NCI-H146 treated with DMSO at 0.1 percent for 48 hours (cell line): Measurements from ENCODE around the gene SNX20.

Source experiments
- DNase-seq: peaks from one replicate; lab custom pipeline; 2025; ENCODE audit not compliant: unreplicated experiment; lab: John Stamatoyannopoulos, UW

The SNX20 gene

GRCh38 chr16:50664270-50664669 is 16.8 kb downstream of the SNX20 start:
- no peak for DNase-seq

- no peak for DNase-seq
Observed at GRCh38 chr16:50662306-50662940, 18.7 kb downstream of the SNX20 start.

- no peak for DNase-seq
Observed at GRCh38 chr16:50659806-50660205, 21.3 kb downstream of the SNX20 start.

GRCh38 chr16:50657241-50657640 is 23.9 kb downstream of the SNX20 start:
- DNase-seq: no peak

DNA sequence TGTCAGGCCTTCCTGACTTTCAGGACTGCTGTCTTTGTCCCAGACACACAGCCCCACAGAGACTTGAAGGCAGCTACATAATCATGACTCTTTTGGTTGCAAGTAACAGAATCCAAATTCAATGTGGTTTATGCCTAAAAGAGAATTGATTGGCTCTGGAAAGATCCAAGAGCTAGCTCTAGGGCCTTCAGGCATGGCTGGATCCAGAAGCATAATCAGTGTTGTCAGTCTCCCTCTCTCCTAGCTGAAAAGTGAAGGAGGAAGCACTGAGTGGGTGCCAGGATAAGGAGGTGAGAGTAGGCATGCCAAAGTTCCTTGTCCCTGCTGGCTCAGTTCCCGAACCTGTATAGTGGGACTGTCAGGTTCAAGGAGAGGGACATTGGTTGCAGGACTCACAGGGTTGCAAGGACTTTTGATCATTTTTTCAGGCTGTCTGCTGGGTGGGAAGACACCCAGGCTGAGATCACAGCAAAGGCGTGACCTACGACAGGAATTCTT is 25.5 kb downstream of the SNX20 start:
- DNase-seq: no peak

- DNase-seq: peak; percentile 59
Observed at GRCh38 chr16:50653633-50654519, 27.2 kb downstream of the SNX20 start.

GRCh38 chr16:50652836-50653425 is 28.2 kb downstream of the SNX20 start:
- DNase-seq: no peak

DNA sequence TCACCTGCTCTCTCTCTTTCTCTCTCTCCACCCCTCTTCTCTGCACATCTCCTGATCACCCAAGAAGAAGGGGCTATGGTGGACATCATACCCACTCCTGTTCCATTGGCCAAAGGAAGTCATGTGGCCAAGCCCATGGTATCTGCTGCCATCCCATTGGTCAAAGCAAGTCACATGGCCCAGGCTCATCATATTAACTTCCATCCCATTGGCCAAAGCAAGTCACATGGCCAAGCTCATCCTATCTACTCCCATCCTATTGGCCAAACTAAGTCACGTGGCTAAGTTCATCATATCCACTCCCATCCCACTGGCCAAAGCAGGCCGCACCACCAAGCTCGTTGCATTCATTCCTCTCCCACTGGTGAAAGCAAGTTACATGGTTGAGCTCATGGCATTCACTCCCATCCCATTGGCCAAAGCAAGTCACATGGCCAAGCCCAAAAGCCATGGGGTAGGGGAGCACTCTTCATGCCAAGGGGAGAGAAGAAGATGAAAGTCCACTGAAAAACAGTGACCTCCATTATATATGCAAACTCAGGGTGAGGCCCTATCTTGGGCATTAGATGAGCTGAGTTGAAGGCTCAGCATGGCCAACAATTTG is 29.2 kb downstream of the SNX20 start:
- no peak for DNase-seq

DNA sequence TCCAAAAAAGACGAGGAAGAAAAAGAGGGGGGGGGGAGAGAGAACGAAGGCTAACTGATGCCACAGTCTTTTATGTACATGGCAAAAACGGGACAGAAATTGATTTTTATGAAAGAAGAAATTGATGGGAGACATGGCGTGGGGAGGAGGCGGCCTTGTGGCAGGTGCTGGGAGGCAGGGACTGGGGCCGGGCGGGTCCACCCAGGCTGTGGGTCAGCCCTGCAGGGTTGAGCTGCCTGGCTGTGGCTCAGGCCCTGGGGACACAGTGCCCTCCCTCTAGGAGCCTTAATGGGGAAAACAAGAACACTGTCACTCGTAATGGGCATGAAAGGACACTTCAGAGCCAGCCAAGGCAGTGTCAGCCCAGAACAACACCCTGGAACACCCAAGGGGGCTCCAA is 34.8 kb downstream of the SNX20 start:
- DNase-seq: no peak

- no peak for DNase-seq
Observed at GRCh38 chr16:50645563-50646220, 35.4 kb downstream of the SNX20 start.

DNA sequence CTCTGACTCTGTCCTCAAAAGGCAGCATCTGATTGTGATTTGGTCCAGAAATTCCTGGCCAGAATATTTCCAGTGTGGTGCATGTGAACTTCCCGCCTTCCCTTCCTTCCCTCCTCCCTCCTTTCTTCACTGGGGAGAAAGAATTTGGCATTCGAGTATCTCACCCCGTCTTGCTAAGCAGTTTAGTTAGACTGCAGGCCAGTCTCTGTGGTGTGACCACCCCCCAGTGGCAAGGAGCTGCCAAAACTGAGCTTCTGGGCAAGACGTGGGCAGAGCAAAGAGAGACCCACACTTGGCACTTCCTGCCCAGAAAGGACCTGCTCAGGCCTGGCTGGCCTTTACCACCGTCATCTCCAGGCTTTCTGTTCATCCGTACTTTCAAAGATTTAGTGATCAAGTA is 36.4 kb downstream of the SNX20 start:
- DNase-seq: no peak

DNA sequence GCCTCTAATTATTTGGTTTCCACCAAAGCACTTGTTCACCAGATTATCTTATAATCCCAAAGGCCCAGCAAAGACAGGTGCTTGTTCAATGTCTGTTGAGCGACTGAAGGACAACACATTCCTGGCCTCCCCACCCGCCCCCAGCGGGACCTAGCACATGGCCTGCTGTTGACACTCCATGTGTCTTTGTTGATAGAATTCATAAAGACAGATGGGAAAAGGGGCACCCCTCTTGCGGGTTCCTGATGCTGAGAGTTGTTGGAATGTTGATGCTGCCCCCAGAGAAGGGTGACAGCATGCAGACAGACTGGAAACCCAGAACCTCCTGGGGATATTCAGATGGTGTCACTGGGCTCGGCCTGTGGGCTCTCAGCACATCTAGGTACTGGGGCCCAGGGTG is 36.9 kb downstream of the SNX20 start:
- no peak for DNase-seq

DNA sequence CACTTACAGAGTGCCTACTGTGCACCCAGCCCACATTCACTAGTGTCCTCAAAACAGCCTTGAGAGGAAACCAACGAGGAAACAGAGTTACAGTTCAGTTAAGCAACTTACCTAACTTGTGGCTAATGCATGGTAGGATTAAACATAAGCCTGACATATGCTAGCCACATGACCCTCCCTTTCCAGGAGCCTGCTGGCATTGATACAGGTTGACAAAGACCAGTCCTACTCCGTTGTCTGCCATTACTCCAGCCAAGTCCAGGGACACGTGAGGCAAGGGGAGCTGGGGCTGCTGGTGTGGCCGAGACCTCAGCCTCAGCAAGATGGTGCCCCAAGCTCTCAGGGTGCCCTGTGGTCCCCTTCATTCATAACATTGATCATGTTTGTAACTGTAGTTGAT is 37.9 kb downstream of the SNX20 start:
- DNase-seq: no peak

- DNase-seq: no peak
Observed at GRCh38 chr16:50642349-50642748, 38.8 kb downstream of the SNX20 start.

DNA sequence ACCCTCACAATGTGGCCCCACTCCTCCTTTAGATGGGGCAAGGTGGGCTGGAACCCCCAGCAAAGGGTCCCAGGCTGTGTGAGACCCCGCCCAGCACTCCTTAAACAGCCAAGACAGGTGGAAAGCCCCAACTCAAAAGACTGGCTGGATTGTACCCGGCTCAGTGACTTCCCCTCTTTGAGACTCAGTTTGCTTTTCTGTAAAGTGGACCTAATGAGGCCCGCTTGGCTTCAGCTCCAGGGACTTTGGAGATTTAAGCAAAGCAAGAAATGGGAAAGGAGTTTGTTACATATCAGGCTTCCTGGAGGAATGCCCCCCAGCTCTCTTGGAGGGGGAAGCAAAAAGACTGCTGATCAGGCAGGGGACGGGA is 39.3 kb downstream of the SNX20 start:
- no peak for DNase-seq

DNA sequence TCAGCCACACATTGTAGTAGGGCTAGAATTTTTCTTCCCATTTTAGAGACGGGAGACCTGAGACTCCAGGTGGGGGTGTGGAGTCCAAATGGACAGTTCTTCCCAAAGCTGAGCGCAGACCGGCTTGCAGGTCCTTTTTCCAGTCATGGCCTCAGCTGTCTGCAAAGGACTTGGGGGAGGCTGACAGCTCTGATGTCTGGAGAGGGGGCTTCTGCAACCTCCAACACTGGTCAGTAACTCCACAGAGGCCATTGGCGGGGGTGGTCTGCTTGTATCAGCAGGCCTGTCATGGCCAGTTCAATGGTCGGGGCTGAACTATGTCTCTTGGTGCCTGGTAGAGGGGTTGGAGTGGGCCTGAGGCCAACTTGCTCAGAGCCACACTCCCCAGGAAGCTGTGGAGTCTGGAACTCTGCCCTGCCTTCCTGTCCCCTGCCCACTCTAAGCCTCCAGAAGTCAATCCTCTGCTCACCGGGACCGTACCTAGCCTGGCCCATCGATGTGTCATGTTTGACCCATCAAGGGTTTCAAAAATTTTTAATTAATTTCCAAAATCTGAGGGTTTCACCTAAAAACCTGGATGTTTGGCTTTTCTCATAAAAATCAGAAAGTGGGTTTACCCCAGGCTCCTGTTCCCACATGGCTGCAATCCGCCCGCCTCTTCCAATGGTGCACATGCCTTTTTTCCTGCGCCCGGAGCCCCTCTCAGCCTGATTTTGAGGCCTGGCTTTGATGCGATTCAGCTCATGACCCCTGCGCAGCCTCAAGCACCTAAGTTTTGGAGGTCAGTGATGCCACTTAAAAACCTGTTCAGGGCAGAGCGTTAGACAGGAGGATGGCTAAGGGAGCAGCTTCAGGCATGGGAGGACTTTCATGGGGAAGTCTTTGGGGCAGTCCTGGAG is 39.9 kb downstream of the SNX20 start:
- DNase-seq: no peak

- no peak for DNase-seq
Observed at GRCh38 chr16:50640391-50640790, 40.7 kb downstream of the SNX20 start.

DNA sequence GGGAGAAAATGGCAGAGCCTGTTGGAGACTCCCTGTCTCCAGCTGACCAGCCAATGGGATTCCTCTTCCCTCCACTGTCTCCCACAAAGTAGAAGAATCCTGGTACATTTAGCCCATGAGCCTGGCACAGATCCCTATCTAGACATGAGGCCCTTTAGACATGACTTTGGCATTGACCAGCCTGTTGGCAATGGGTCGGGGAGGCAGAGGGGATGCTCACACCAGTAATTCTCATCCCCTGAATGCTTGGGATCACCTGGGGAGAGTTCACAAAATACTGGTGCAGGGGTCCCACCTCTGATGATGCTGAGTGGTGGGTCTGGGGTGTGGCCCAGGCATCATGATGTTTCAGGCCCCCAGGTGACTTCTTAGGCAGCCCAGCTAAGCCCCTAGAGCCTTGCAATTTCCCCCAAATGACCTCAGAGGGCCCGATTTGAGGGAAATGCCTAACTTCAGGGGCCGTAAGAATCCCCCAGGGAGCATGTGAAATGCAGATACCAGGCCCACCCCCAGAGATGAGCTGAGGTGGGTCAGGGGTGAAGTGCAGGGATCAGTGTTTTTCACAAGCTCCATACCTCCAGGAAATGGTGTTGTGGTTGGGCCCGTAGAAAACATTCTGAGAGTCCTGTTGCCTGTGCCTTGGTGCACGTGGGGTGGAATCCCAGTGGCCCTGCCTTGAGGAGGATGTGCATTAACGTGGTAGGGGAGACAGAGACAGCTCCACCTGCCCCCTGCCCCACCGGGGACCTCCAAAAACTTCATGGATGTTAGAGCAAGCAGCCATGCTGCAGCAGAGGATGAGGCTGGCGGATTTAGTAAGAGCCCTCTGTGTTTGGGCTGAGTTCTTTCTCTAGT is 42.1 kb downstream of the SNX20 start:
- no peak for DNase-seq
